GM13976 (cell line): Measurements from ENCODE around the gene PRKAR1B.

Experiments used
- DNase-seq: peaks from one replicate; pipeline ENCODE4 v3.0.0; 2012; ENCODE audit warnings: low spot score
- in situ Hi-C: fragments of 300-500 bp; cut with MboI; formaldehyde crosslinking; loops from one replicate; pipeline ENCODE4 v1.12.0; 2022; ENCODE audit warnings: low sequenced_read_pairs, mixed read lengths, inconsistent platforms; ENCODE audit not compliant: unreplicated experiment
- TF ChIP-seq, protein P1 (sequence below): IDR thresholded peaks from 2 replicates; pipeline ENCODE4 v1.5.1; 2012; ENCODE audit warnings: borderline replicate concordance, mild to moderate bottlenecking; ENCODE audit not compliant: insufficient read depth; ENCODE audit errors: extremely low read depth, missing control alignments, control extremely low read depth

Gene PRKAR1B

DNA sequence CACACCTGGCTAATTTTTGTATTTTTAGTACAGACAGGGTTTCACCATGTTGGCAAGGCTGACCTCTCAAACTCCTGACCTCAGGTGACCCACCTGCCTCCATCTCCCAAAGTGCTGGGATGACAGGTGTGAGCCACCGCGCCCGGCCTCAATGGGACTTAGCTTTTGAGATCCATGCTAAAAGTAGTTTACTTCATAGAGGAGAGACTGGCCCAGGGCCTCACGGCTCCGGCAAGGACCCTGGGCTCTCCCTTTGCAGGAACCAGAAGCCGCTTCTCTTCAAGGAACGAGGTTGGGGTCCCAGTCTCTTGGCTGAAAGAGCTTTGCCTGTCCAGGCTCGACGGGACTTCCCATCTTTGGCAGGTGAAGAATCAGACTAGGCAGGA is 30.7 kb downstream of the PRKAR1B start:
- TF ChIP-seq, protein P1, sequence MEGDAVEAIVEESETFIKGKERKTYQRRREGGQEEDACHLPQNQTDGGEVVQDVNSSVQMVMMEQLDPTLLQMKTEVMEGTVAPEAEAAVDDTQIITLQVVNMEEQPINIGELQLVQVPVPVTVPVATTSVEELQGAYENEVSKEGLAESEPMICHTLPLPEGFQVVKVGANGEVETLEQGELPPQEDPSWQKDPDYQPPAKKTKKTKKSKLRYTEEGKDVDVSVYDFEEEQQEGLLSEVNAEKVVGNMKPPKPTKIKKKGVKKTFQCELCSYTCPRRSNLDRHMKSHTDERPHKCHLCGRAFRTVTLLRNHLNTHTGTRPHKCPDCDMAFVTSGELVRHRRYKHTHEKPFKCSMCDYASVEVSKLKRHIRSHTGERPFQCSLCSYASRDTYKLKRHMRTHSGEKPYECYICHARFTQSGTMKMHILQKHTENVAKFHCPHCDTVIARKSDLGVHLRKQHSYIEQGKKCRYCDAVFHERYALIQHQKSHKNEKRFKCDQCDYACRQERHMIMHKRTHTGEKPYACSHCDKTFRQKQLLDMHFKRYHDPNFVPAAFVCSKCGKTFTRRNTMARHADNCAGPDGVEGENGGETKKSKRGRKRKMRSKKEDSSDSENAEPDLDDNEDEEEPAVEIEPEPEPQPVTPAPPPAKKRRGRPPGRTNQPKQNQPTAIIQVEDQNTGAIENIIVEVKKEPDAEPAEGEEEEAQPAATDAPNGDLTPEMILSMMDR, result no peak
- in situ Hi-C loops, result no loop called here
- DNase-seq, result no peak

DNA sequence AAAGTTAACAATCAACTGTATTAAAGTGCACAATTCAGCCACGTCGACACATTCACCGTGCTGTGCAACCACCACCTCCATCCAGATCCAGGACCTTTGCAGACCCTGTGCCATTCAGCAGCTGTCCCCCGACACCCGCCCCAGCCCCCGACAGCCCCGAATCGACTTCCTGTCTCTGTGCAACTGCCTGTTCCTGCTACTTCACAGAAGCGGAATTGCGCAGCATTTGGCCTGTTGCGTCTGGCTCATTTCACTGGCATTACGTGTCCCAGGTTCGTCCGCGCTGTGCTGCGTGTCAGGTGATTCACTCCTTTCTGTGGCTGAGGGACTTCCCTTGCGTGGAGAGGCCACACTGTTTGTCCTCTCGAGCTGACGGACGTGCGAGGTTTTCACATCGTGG is 33.8 kb downstream of the PRKAR1B start:
- in situ Hi-C loops, result no loop called here
- TF ChIP-seq, protein P1, result no peak
- no peak for DNase-seq

DNA sequence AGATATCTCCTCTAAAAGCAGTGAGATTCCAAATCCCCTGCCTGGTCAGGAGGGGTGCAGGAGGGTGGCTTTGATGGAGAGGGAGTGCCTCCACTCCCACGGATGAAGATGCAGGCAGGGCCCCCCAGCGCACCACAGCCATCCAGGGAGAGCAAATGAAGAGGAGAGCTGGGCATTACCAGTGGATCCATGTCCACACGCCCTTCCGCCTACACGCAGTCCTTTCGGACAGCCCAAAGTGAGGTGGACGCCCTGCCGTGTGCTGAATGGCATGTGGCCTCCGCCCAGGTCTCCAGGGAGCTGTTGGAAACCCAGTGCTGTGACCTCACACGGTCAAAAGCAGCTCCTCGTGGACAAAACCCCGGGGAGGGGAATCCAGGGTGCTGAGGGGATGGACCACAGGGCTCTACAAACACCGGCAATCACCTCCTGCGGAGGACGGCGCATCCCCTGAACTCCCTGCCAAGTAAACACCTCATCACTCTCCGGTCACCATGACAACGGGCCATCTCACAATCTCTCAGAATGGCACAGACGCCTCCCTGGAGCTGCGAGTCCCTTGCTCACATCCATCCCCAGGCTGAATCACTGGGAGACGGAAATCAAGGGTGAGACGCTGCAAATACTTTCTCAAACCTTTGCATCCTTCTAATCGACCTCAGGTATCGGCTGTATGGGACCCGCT is 35.6 kb downstream of the PRKAR1B start:
- no peak for DNase-seq
- TF ChIP-seq, protein P1, result no peak
- in situ Hi-C loops, result no loop called here

DNA sequence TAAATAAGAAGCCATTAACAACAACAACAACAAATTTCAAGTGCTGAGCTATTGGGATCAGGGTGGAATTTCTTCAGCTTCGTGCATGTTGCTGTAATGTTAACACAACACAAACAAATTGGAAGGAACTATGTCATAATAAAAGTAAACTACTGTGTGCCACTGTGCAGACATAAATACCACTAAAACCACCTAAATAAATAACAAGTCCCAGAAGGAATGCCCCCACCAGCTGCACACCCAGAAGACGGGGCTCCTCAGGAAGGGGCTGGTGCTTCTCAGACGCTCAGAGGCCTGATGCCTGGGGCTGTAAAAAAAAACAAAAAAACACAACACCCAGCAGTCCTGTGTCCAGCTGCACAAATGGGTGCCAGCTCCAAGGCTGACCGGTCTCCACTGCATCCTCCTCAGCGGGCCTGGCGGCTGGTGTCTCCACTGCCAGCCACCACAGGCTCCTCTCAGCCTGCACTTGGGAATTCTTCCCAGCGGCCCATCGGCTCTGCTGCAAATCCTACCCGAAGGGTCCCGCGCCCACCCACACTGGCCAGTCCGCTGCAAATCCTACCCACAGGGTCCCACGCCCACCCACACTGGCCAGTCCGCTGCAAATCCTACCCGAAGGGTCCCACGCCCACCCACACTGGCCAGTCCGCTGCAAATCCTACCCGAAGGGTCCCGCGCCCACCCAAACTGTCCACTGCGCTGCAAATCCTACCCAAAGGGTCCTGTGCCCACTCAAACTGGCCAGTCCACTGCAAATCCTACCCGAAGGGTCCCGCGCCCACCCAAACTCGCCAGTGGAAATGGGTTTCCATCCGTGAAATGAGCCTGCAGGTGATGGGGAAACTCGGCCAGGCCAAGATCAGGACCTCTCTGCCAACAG is 36.4 kb downstream of the PRKAR1B start:
- in situ Hi-C loops, result no loop called here
- TF ChIP-seq, protein P1, result no peak
- no peak for DNase-seq

GRCh38 chr7:685540-685939 is 41.5 kb downstream of the PRKAR1B start:
- in situ Hi-C loops, result no loop called here

DNA sequence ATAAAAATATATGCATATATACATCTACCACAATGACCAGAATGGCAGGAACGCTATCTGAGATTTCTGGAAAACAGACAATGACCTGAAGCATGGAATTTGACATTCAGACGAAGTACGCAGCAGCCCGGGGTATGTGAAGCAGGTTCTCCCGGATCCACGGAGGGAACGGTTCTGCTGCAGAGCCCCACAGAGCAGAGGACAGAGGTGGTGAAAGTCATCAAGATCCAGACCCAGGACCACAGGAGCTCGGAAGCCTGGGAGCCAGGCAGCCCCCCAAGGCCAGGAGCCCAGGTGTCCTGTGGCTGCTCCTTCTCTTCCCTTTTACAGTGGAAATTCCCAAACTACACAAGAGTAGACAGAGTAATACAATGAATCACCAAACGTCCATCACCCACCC is 42.7 kb downstream of the PRKAR1B start:
- TF ChIP-seq, protein P1, result no peak
- in situ Hi-C loops, result no loop called here
- no peak for DNase-seq

More at GRCh38 chr7:685540-685939, 41.5 kb downstream of the PRKAR1B start:
- no peak for DNase-seq
- TF ChIP-seq, protein P1, result no peak
